Osteocyte (in vitro differentiated cells): Measurements from ENCODE around the gene OTUD3. TPM values are rescaled to one million over a fixed set of nuclear protein-coding genes. Genes with fewer than 3 reads are reported as not detected.

ENCODE experiments used
- DNase-seq: peaks from one replicate; pipeline ENCODE4 v3.0.0; 2021; ENCODE audit warnings: mixed read lengths; ENCODE audit not compliant: unreplicated experiment; ENCODE audit errors: extremely low spot score
- H3K27ac Mint-ChIP-seq: one replicate; pipeline ENCODE4 v1.8.0; 2021; ENCODE audit warnings: mild to moderate bottlenecking, mixed read lengths; ENCODE audit not compliant: unreplicated experiment
- H3K27me3 Mint-ChIP-seq: one replicate; pipeline ENCODE4 v1.8.0; 2021; ENCODE audit warnings: mixed read lengths; ENCODE audit not compliant: unreplicated experiment
- H3K36me3 Mint-ChIP-seq: one replicate; pipeline ENCODE4 v1.8.0; 2021; ENCODE audit warnings: mixed read lengths; ENCODE audit not compliant: unreplicated experiment
- H3K4me1 Mint-ChIP-seq: one replicate; pipeline ENCODE4 v1.8.0; 2021; ENCODE audit warnings: mixed read lengths; ENCODE audit not compliant: unreplicated experiment
- H3K4me3 Mint-ChIP-seq: one replicate; pipeline ENCODE4 v1.8.0; 2021; ENCODE audit warnings: mild to moderate bottlenecking, moderate library complexity, mixed read lengths; ENCODE audit not compliant: unreplicated experiment
- H3K9me3 Mint-ChIP-seq: one replicate; pipeline ENCODE4 v1.8.0; 2021; ENCODE audit warnings: mixed read lengths; ENCODE audit not compliant: unreplicated experiment
- CTCF ChIP-seq: fragments of 200-600 bp; sonication (generic); IDR thresholded peaks from 2 replicates; pipeline ENCODE4 v1.5.0; 2021; ENCODE audit warnings: antibody characterized with exemption, mild to moderate bottlenecking, moderate library complexity
- total RNA-seq: library from RNA; stranded (reverse); gene quantifications from 2 replicates; pipeline ENCODE4 v1.2.1, GENCODE V29; 2021

Gene OTUD3
- total RNA-seq, 1 donor from 2014 or later = 11.4 TPM

- DNase-seq = no peak
- Mint-ChIP-seq H3K36me3 (peaks cover 31% of the 10 kb centered on the region), H3K4me1 (peaks cover 4% of the 10 kb centered on the region), H3K27me3 (no peaks in the 10 kb centered on the region), H3K27ac (no peak overlapping the region), H3K4me3 (no peak overlapping the region), H3K9me3 (no peaks in the 10 kb centered on the region)
- no peak for TF ChIP-seq CTCF
Measured at GRCh38 chr1:19892628-19893168, 10.5 kb downstream of the OTUD3 start.

GRCh38 chr1:19893687-19894086, 11.5 kb downstream of the OTUD3 start:
- H3K4me3 Mint-ChIP-seq = no peak overlapping the region
- peaks cover 31% of the 10 kb centered on the region for H3K36me3 Mint-ChIP-seq
- DNase-seq = no peak
- no peaks in the 10 kb centered on the region for H3K27me3 Mint-ChIP-seq
- no peak for TF ChIP-seq CTCF
- H3K27ac Mint-ChIP-seq = no peak overlapping the region
- no peaks in the 10 kb centered on the region for H3K9me3 Mint-ChIP-seq
- peaks cover 4% of the 10 kb centered on the region for H3K4me1 Mint-ChIP-seq

GRCh38 chr1:19894218-19894617, 12.0 kb downstream of the OTUD3 start:
- Mint-ChIP-seq H3K4me1 (peaks cover 4% of the 10 kb centered on the region), H3K27ac (no peak overlapping the region), H3K27me3 (no peaks in the 10 kb centered on the region), H3K4me3 (no peak overlapping the region), H3K36me3 (peaks cover 36% of the 10 kb centered on the region), H3K9me3 (no peaks in the 10 kb centered on the region)
- TF ChIP-seq CTCF = no peak
- DNase-seq = no peak

- Mint-ChIP-seq H3K36me3 (peaks cover 35% of the 10 kb centered on the region), H3K27me3 (no peaks in the 10 kb centered on the region), H3K9me3 (no peaks in the 10 kb centered on the region), H3K4me3 (no peak overlapping the region), H3K27ac (no peak overlapping the region), H3K4me1 (no peaks in the 10 kb centered on the region)
- no peak for DNase-seq
- no peak for TF ChIP-seq CTCF
Measured at GRCh38 chr1:19901653-19902052, 19.5 kb downstream of the OTUD3 start.

GRCh38 chr1:19903621-19904020, 21.4 kb downstream of the OTUD3 start:
- H3K27ac Mint-ChIP-seq = no peak overlapping the region

More at GRCh38 chr1:19903621-19904020, 21.4 kb downstream of the OTUD3 start:
- no peaks in the 10 kb centered on the region for H3K27me3 Mint-ChIP-seq
- no peaks in the 10 kb centered on the region for H3K4me1 Mint-ChIP-seq
- no peak for DNase-seq
- no peaks in the 10 kb centered on the region for H3K9me3 Mint-ChIP-seq
- no peak for TF ChIP-seq CTCF
- no peak overlapping the region for H3K4me3 Mint-ChIP-seq
- peaks cover 47% of the 10 kb centered on the region for H3K36me3 Mint-ChIP-seq
